ENCODE measurements around the gene ATXN10.

The ATXN10 gene

DNA sequence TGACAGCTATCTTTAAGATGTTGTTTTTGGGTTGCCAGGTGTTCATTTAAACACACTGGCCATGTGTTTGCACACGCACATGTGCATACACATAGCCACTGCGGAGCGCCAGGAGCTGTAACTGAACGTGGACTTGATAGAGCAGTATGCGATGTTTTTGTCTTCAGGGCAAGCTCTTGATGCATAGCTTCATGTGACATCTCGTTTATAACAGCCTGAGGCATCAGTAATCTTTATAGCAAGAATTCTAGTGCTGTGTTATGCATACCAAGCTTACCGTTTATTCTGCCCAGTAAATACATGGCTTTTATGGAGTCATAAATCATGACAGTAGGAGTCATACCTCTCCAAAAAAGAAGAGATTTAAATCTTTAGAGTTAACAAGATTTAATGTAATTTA, 87.0 kb downstream of the ATXN10 start:
- DNase-seq = no peak

DNA sequence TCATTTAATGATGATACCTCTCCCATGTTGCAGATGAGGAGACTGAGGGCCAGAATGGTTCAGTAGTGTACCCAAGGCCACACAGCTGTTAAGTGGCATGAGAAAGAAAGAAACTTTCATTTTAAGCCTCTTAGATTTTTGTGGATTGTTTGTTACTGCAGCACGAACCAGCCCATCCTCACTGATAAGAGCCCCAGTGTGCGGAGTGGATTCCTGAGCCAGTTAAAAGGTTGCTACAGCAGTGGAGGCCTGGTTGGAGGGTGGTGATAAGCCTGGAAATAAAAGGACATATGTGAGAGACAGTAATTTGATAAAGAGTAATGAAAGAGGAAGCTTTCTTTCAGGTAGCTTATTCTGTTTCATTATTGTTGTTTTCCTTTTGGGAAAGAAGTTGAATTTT, 89.0 kb downstream of the ATXN10 start:
- no peak for DNase-seq

DNA sequence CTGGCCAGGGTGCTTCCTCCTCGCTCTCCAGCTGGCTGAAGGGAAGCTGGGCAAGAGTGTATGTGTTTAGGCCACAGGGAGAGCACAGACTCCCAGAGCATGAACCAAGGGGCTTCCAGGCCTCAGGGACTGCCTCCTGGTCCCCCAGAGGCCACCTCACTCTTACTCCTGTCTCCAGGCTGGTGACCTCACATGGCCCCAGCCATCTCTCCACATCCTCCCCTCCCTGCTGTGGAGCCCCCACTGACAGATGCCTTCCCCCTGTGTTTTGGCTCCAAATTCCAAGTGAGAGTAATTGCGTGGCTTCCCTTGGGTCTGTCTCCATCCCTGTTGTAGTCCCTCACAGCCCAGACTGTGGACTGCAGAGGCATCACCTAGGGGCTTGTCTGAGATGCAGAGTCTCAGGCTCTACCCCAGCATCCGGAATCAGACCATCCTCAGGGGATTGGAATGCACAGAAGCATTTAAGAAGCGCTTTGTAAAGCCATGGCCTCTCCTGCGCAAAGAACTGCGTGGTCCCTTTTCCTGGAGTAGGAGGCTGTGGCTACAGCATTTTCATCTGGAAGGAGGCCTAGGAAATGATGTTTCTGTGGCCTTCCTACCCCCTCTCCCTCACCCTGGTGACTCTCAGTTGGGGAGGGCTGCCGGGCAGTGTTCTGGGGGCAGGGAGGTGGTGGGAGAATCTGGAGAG, 91.1 kb downstream of the ATXN10 start:
- DNase-seq = no peak

- no peak for DNase-seq
Measured at GRCh38 chr22:45763236-45763624, 91.6 kb downstream of the ATXN10 start.

- no peak for DNase-seq
Measured at GRCh38 chr22:45768490-45768889, 96.9 kb downstream of the ATXN10 start.

DNA sequence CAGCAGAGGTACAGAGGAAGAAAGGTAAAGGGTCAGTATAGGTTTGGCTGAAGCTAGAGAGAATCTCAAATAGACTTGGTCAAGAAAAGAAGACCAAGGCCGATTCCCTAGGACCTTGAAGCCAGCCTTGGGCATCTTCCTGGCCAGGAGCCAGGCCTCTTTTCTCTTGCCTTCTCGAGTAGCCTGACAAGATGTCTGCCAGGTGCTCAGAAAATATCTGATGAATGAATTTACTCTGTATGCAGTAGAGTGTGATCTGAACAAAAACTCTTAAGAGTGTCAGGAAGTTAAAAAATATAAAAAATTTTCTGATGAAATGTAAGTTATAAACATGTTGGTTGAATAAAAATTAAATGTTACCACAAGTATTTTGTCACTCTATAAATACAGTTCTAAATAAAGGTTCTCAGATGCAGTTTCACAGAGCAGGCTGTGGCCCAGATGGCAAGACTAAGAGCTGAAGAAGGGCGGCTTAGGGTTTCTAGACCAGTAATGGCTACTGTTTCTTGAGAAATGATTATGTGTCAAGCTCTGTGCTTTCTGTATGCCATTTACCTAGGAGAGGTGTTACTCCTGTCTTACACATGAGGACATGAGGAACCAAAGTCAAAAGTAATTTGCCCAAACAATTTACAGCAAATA, 98.1 kb downstream of the ATXN10 start:
- DNase-seq = no peak

DNA sequence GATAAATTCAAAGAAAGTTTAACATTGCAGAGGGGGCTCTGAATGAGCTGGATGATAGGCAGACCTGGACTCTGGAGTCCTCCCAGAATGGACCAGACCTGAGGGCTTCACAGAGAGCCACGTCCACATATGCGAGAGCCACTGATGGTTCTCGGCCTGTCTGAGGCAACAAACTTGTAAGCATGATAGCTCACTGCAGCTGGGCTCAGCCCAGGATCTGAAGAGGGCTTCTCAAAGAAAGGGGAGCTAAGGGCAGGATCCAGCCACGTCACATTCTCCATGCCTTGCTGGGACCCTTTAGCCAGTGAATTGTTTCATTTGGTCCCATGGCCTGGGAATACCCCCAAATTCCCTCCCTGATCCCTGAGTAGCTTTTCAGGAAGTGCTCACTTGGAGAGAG, 98.9 kb downstream of the ATXN10 start:
- DNase-seq = no peak

- DNase-seq = no peak
Measured at GRCh38 chr22:45771057-45771456, 99.4 kb downstream of the ATXN10 start.

DNA sequence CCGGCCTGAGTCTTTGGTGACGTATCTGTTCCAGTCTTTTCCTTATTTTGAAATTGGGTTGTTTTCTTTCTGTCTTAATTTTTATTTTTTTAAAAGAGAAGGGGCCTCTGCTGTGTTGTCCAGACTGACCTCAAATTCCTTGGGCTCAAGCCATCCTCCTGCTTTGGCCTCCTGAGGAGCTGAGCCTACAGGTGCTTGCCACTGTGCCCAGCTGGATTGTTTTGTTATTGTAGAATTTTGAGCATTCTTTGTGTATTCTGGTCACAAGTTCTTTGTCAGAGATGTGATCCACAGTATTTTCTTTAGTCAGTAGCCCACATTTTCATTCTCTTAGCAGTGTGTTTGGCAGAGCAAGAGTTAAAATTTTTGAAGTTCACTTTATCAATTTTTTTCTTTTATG, 100.1 kb downstream of the ATXN10 start:
- no peak for DNase-seq

DNA sequence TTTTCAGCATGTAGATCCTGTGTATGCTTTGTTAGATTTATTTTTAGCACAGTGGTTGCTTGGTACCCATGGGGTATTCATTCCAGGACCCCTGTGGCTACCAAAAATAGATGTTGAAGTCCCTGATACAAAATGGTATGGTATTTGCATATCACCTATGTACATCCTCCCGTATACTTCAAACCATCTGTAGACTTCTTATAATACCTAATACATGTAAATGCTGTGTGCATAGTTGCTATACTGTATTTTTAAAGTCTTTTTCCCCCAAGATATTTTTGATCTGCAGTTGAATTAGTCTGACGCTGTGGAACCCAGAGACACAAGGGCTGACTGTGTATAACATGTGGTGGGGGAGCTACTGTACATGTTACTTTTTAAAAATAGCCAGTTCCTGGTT, 101.1 kb downstream of the ATXN10 start:
- DNase-seq = no peak

DNA sequence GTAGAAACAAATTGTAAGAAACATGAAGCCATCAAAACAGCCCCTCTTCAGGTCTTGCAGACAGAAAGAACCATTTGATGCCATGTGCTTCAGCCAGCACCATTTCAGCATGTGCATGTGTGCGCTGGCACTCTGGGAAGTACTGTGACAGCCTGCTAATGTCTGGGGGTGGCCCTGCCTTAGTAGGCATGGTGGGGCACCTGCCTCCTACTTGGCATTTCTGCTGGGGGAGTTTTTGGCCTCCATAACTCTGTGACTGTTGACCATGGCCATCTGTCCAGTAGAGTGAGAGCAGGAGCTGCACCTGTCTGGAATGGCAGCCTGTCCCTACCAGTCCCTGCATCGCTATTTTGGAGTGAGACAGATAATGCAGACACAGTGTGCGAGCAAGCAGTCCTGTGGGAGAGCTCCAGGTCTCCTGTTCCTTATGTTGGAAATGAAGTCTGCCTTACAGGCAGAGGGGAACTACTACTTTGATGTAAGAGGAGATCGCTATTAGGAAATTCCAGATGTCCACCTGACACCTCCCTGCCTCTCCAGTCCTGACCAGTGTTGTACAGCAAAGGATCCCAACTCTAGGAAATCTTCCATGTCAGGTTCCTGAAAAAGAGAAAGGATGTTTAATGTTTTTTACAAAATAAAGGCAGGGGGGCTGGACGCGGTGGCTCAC, 102.5 kb downstream of the ATXN10 start:
- no peak for DNase-seq

- no peak for DNase-seq
Measured at GRCh38 chr22:45775062-45775461, 103.4 kb downstream of the ATXN10 start.

GRCh38 chr22:45775569-45776312, 104.1 kb downstream of the ATXN10 start:
- no peak for DNase-seq

GRCh38 chr22:45776313-45776585, 104.6 kb downstream of the ATXN10 start:
- no peak for DNase-seq

GRCh38 chr22:45777046-45777851, 105.6 kb downstream of the ATXN10 start:
- no peak for DNase-seq

GRCh38 chr22:45777852-45778375, 106.3 kb downstream of the ATXN10 start:
- DNase-seq = no peak

- DNase-seq = no peak
Measured at GRCh38 chr22:45781459-45781858, 109.8 kb downstream of the ATXN10 start.

- no peak for DNase-seq
Measured at GRCh38 chr22:45781966-45782365, 110.3 kb downstream of the ATXN10 start.

DNA sequence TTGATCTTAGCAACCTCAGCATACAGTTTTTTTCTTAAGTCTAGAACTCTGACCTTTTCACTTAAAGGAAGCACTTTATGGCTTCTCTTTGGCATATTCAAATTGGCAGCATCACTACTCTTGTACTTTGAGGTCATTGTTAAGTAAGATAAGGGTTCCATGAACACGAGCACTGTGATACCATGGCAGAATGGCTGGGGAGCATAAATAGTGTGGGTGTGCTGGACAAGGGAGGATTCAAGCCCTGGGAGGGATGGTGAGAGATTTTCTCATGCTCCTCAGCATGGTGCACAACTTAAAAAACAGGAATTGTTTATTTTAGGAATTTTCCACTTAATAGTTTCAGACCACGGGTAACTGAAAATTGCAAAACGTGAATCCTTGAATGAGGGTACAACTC, 111.4 kb downstream of the ATXN10 start:
- DNase-seq = no peak

- no peak for DNase-seq
Measured at GRCh38 chr22:45783690-45784089, 112.1 kb downstream of the ATXN10 start.

GRCh38 chr22:45784357-45785277, 113.0 kb downstream of the ATXN10 start:
- no peak for DNase-seq

DNA sequence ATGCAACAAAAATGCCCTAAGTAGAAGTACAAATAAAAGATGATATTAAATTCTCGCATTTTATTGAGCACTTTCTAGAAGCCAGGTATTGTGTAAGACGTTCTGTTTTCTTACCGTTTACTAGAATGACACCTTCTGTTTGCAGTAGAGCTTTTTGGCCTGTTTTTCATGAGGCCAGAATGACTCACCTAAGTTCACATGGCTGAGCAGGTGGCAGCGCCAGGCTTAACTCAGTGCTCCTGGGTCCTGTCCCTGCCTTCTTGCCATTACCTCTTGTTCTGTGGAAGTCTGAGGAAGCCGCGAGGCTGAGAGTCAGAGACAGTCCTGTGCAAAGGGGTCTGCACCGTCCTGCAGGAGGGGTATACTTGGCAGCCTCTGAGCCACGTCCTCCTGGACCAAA, 113.8 kb downstream of the ATXN10 start:
- DNase-seq = no peak
